HepG2 (cell line): ENCODE data around the gene UNC93A. TPM values are rescaled to one million over a fixed set of nuclear protein-coding genes. Genes with fewer than 3 reads are reported as not detected.

Source experiments
- ATAC-seq: fragments of 200-7000 bp; cut with Tn5 transposase; 3 replicates; pipeline ENCODE4 v1.9.1; 2020; ENCODE audit warnings: mild to moderate bottlenecking, moderate library complexity
- BruUV-seq: library from RNA; stranded (reverse); fragments of 400-500 nt; replicated peaks from 2 replicates; lab custom pipeline; 2021; lab: Mats Ljungman, UMichigan
- CTCF ChIA-PET: fragments of 300-600 bp; formaldehyde crosslinking; extraction: SDS; loops from one replicate; lab custom pipeline; 2021; ENCODE audit warnings: low total read pairs, inconsistent platforms, low intra/inter-chr PET ratio; lab: Yijun Ruan, JAX
- POLR2A ChIA-PET: fragments of 350-600 bp; sonication (Branson Sonifier 250); formaldehyde crosslinking; loops from one replicate; lab custom pipeline; 2020; ENCODE audit warnings: antibody characterized with exemption, inconsistent platforms; lab: Yijun Ruan, JAX
- DNase-seq: peaks from one replicate; pipeline ENCODE4 v3.0.0-alpha.2; 2015; ENCODE audit warnings: low spot score
- FAIRE-seq: peaks from 3 replicates; lab custom pipeline; 2011; peaks lifted over from hg19 to GRCh38; lab: Jason Lieb, UNC
- H2AFZ ChIP-seq: one replicate; pipeline ENCODE4 v1.6.1; 2011; ENCODE audit warnings: low read length, inconsistent platforms
- H3K27ac ChIP-seq: fragments of 300-600 bp; 3 replicates; pipeline ENCODE4 v1.8.0; 2011; ENCODE audit warnings: mixed run types, mild to moderate bottlenecking, mixed read lengths, low read length, inconsistent platforms; ENCODE audit not compliant: insufficient read depth; ENCODE audit errors: extremely low read length
- H3K27me3 ChIP-seq, 2 experiments: fragments of 200-600 bp in 1 of 2; 2 replicates in 1 of 2; 3 replicates in 1 of 2; pipeline versions ENCODE4 v1.6.0 to v1.8.0; 2011; ENCODE audit warnings: low read length in 2 of 2, mild to moderate bottlenecking in 2 of 2, moderate library complexity in 2 of 2, inconsistent platforms in 1 of 2; ENCODE audit not compliant: insufficient read depth in 2 of 2, control insufficient read depth in 1 of 2
- H3K36me3 ChIP-seq, 2 experiments: fragments of 200-600 bp in 1 of 2; replicated peaks in 1 of 2; 2 replicates in 1 of 2; 3 replicates in 1 of 2; pipeline versions ENCODE4 v1.5.1 to v1.8.0; 2011; ENCODE audit warnings: low read length in 2 of 2, inconsistent platforms in 1 of 2; ENCODE audit not compliant: insufficient read depth in 2 of 2, control insufficient read depth in 1 of 2
- H3K4me1 ChIP-seq: 2 replicates; pipeline ENCODE4 v1.5.1; 2012; ENCODE audit warnings: low read length, inconsistent platforms; ENCODE audit not compliant: insufficient read depth
- H3K4me2 ChIP-seq: 2 replicates; pipeline ENCODE4 v1.6.0; 2011; ENCODE audit warnings: low read depth, low read length, inconsistent platforms
- H3K4me3 ChIP-seq, 3 experiments: fragments of 200-600 bp in 1 of 3; sonication (generic), shearing (Covaris generic) in 1 of 3; replicated peaks in 1 of 3; 2 replicates each; pipeline ENCODE4 v1.5.1; 2011 to 2016; ENCODE audit warnings: low read length in 3 of 3, inconsistent platforms in 2 of 3, low read depth in 2 of 3, mild to moderate bottlenecking in 2 of 3, control low read depth in 1 of 3, mixed read lengths in 1 of 3; ENCODE audit not compliant: insufficient read depth in 1 of 3
- H3K79me2 ChIP-seq: one replicate; pipeline ENCODE4 v1.6.1; 2011; ENCODE audit warnings: low read length, inconsistent platforms; ENCODE audit not compliant: insufficient read depth
- H3K9ac ChIP-seq: 2 replicates; pipeline ENCODE4 v1.6.0; 2011; ENCODE audit warnings: mild to moderate bottlenecking, low read depth, low read length, inconsistent platforms; ENCODE audit not compliant: insufficient read depth
- H3K9me3 ChIP-seq: 2 replicates; pipeline ENCODE4 v1.5.1; 2012; ENCODE audit warnings: mild to moderate bottlenecking, low read length
- H4K20me1 ChIP-seq: 2 replicates; pipeline ENCODE4 v1.6.0; 2011; ENCODE audit warnings: inconsistent platforms, mild to moderate bottlenecking, low read length, moderate library complexity; ENCODE audit not compliant: insufficient read depth
- ZBTB33 ChIP-seq: sonication (generic); formaldehyde crosslinking; IDR thresholded peaks from 2 replicates; pipeline ENCODE4 v1.4.0; 2020; ENCODE audit warnings: missing genetic modification reagents
- ZBTB38 ChIP-seq: sonication (generic); formaldehyde crosslinking; IDR thresholded peaks from 2 replicates; pipeline ENCODE4 v1.5.1; 2020; ENCODE audit warnings: mild to moderate bottlenecking, missing genetic modification reagents
- ZNF687 ChIP-seq: sonication (generic); formaldehyde crosslinking; IDR thresholded peaks from 2 replicates; pipeline ENCODE4 v1.5.1; 2020; ENCODE audit warnings: mild to moderate bottlenecking, missing genetic modification reagents, moderate library complexity
- ZNF766 ChIP-seq: sonication (generic); formaldehyde crosslinking; IDR thresholded peaks from 2 replicates; pipeline ENCODE4 v1.5.0; 2020; ENCODE audit warnings: missing genetic modification reagents, borderline replicate concordance
- ZNF878 ChIP-seq: sonication (generic); formaldehyde crosslinking; IDR thresholded peaks from 2 replicates; pipeline ENCODE4 v1.8.1; 2023; ENCODE audit warnings: mild to moderate bottlenecking, missing genetic modification reagents, moderate library complexity
- WGBS: methylation state at CpG from one replicate; pipeline ENCODE4 v1.1.6; 2017; ENCODE audit warnings: low lambda C conversion rate; 5-methylcytosine and 5-hydroxymethylcytosine counted together
- in situ Hi-C: cut with HindIII; loops from 2 replicates; pipeline ENCODE4 v1.10.0; 2017; ENCODE audit warnings: low pct_unique_long_range_greater_than_20kb; ENCODE audit not compliant: extremely low pct_ligation_motif_present
- intact Hi-C: fragments of 100-400 bp; cut with micrococcal nuclease; formaldehyde crosslinking; loops from one replicate; pipeline ENCODE4 v1.10.0; 2022; ENCODE audit not compliant: unreplicated experiment
- polyA plus RNA-seq, 8 experiments: library from polyadenylated mRNA; depleted of rRNA in 3 of 8; stranded (reverse) in 7 of 8; unstranded in 1 of 8; fragments of >200 nt; fragmentation: Illumina TruSeq in 4 of 8; extraction: Trizol in 4 of 8; gene quantifications; 2 replicates each; pipeline versions ENCODE4 v1.2.1 to v1.2.3, GENCODE V29; 2011 to 2016; ENCODE audit warnings: low read depth in 4 of 8, missing spikeins in 1 of 8, mixed read lengths in 1 of 8; ENCODE audit not compliant: insufficient read depth in 1 of 8
- total RNA-seq, 5 experiments: library from RNA; depleted of rRNA; stranded (reverse); fragments of >200 nt; fragmentation: Illumina TruSeq; extraction: Trizol; gene quantifications; 2 replicates each; pipeline ENCODE4 v1.2.3, GENCODE V29; 2016; ENCODE audit warnings: low read depth in 1 of 5

UNC93A gene
- total and polyA plus RNA-seq, 2 of the 13 experiments (the other 11 are each of a cell fraction or from before 2014, with no cell fraction given), result 11.0 to 42.7 TPM

- no peaks in the 10 kb centered on the region for H3K9me3 ChIP-seq
- intact Hi-C loops (no loop called here), in situ Hi-C loops (no loop called here)
- no TSS peak for BruUV-seq
- peaks cover 43% of the 10 kb centered on the region for H3K4me1 ChIP-seq
- no peak overlapping the region for H3K9ac ChIP-seq
- TF ChIP-seq ZNF687 (CRISPR knock-in tag) (peak; percentile 20; the same call in 1 of the 2 replicates), ZNF766 (CRISPR knock-in tag) (no peak)
- DNase-seq (no peak), ATAC-seq (no peak), FAIRE-seq (no peak)
- no peak overlapping the region for H2AFZ ChIP-seq
- ChIA-PET POLR2A (interaction anchor here (0.6 kb wide), 1 partner anchor 19 kb away, joined by 3 read pairs; no protein-coding TSS in a partner anchor), CTCF (no interaction called here)
- no peaks in the 10 kb centered on the region for H3K27me3 ChIP-seq
- no peaks in the 10 kb centered on the region for H4K20me1 ChIP-seq
- no peaks in the 10 kb centered on the region for H3K36me3 ChIP-seq
- no peak overlapping the region for H3K27ac ChIP-seq
- no peak overlapping the region for H3K4me3 ChIP-seq
- H3K4me2 ChIP-seq, result no peak overlapping the region
- WGBS, result 87% methylated on average over 8 of the region's 8 CpGs
- no peaks in the 10 kb centered on the region for H3K79me2 ChIP-seq
Measured at GRCh38 chr6:167329014-167329413, 37.9 kb downstream of the UNC93A start.

DNA sequence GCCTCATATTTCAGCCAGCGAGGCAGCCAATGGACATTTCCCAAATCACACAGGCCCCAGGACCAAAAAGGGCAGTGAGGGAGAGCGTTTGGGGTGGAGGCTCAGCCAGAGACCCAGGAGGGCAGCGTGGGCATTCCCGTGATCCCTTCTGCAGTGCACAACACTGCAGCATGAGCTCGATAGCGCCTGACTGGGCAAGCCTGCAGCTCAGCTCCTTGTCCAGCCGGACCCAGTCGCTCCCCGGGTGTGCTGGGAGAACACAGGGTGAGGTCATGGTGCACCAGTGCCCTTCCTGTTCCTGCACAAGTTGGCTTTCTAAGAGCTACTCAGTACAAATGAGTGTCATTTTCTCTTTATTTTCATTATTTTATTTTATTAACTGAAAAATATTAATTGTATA is 39.6 kb downstream of the UNC93A start:
- ATAC-seq, result peak; percentile 38; the same call in 1 of the 3 replicates
- POLR2A ChIA-PET, result interaction anchor here (1.3 kb wide), 1 partner anchor 11 kb away, joined by 6 read pairs; no protein-coding TSS in a partner anchor
- H3K4me3 ChIP-seq, result no peak overlapping the region
- H3K9ac ChIP-seq, result no peak overlapping the region
- DNase-seq, result no peak
- 93% methylated on average over 9 of the region's 9 CpGs for WGBS
- H4K20me1 ChIP-seq, result no peaks in the 10 kb centered on the region
- H3K27ac ChIP-seq, result no peak overlapping the region
- H3K36me3 ChIP-seq, result no peaks in the 10 kb centered on the region
- no peak overlapping the region for H2AFZ ChIP-seq
- no peaks in the 10 kb centered on the region for H3K9me3 ChIP-seq
- peaks cover 38% of the 10 kb centered on the region for H3K4me1 ChIP-seq
- no peak overlapping the region for H3K4me2 ChIP-seq
- H3K27me3 ChIP-seq, result no peaks in the 10 kb centered on the region
- intact Hi-C loops (no loop called here), in situ Hi-C loops (no loop called here)
- CTCF ChIA-PET, result no interaction called here
- FAIRE-seq, result no peak
- no TSS peak for BruUV-seq
- no peaks in the 10 kb centered on the region for H3K79me2 ChIP-seq
- TF ChIP-seq ZBTB33 (CRISPR knock-in tag), result peak; percentile 56; the same call in 1 of the 2 replicates
- TF ChIP-seq ZNF878 (CRISPR knock-in tag), result no peak
- TF ChIP-seq ZBTB38, result peak; percentile 76
- peak; percentile 76 for TF ChIP-seq ZNF687 (CRISPR knock-in tag)
